ENCODE data around the gene UPK3B. TPM values are rescaled to one million over a fixed set of nuclear protein-coding genes. Genes with fewer than 3 reads are reported as not detected.

Gene UPK3B
- total RNA-seq, 1 donor from 2014 or later, result not detected

Small RNAs within 50 kb of the gene (small RNA-seq; reads per million reads assigned to genes)
- gene RF00019, result not detected

Other genes with a start within 250 kb of the UPK3B start
- gene HSPB1, start 207.9 kb upstream of the UPK3B start, total RNA-seq, result 2.4 TPM
- gene YWHAG, start 151.6 kb upstream of the UPK3B start, total RNA-seq, result 404 TPM
- 1.6 TPM for gene SSC4D, start 100.9 kb upstream of the UPK3B start, total RNA-seq
- gene ZP3, start 85.6 kb upstream of the UPK3B start, total RNA-seq, result 1.2 TPM
- gene DTX2, start 48.8 kb upstream of the UPK3B start, total RNA-seq, result 1.6 TPM
- 0.41 TPM for gene SPDYE16, start 32.7 kb downstream of the UPK3B start, total RNA-seq
- 4.5 TPM for gene POMZP3, start 116.7 kb downstream of the UPK3B start, total RNA-seq

Data from frontal cortex (tissue), 1 donor.